ENCODE results near the gene ANKRD18B. TPM values are rescaled to one million over a fixed set of nuclear protein-coding genes. Genes with fewer than 3 reads are reported as not detected.
"Not testable (repeated sequence)": the region's sequence is repeated elsewhere in the genome, so short reads cannot be mapped to it uniquely, and the experiment has no call there.

ANKRD18B gene
- total RNA-seq, 1 experiment from 2014 or later: 9.1 TPM

- DNase-seq; H3K23ac ChIP-seq (ENCODE audit: insufficient read length, low read depth, low read length); H2AK5ac ChIP-seq (ENCODE audit: insufficient read length, low read length); H3K27ac Mint-ChIP-seq; H3K79me2 ChIP-seq (ENCODE audit: insufficient read depth, low read length); H3K4me2 ChIP-seq (ENCODE audit: insufficient read depth, insufficient read length, low read length); H2BK120ac ChIP-seq (ENCODE audit: low read depth, low read length, poor library complexity, severe bottlenecking); H4K5ac ChIP-seq (ENCODE audit: insufficient read length, low read depth, low read length); H3K27ac ChIP-seq (ENCODE audit: insufficient read length, low read depth, low read length); H4K91ac ChIP-seq (ENCODE audit: insufficient read length, low read depth, low read length); H3K4ac ChIP-seq (ENCODE audit: low read depth, low read length); H3K14ac ChIP-seq (ENCODE audit: insufficient read depth, low read length); H3K9me3 ChIP-seq (ENCODE audit: control insufficient read depth, low read depth, low read length); H2AFZ ChIP-seq (ENCODE audit: low read length); H3K9me3 Mint-ChIP-seq; H3K4me3 Mint-ChIP-seq; H3K36me3 Mint-ChIP-seq (ENCODE audit: insufficient read depth in 1 of 3, low read depth in 3 of 3); H3K27me3 ChIP-seq (ENCODE audit: insufficient read depth, low read length); H4K20me1 ChIP-seq (ENCODE audit: control insufficient read depth, insufficient read depth, insufficient read length); H2BK20ac ChIP-seq (ENCODE audit: low read depth, low read length, poor library complexity, severe bottlenecking); H3K18ac ChIP-seq (ENCODE audit: insufficient read length, low read depth, low read length); H3K9ac ChIP-seq (ENCODE audit: extremely low read depth, insufficient read length, low read length); H2BK15ac ChIP-seq (ENCODE audit: low read depth, low read length); H3T11ph ChIP-seq (ENCODE audit: low read length); H3K79me1 ChIP-seq (ENCODE audit: insufficient read depth, low read depth, low read length, poor library complexity, severe bottlenecking); H2BK12ac ChIP-seq (ENCODE audit: insufficient read length, low read depth, low read length); H2BK5ac ChIP-seq (ENCODE audit: insufficient read length, low read length); H4K8ac ChIP-seq (replicated peaks; ENCODE audit: insufficient read length, low read depth, low read length); H3K4me1 ChIP-seq (ENCODE audit: insufficient read depth, low read length); H3K56ac ChIP-seq (ENCODE audit: insufficient read length, low read depth, low read length): not testable (repeated sequence)
- Mint-ChIP-seq H3K27me3 (ENCODE audit: low read depth) (peaks cover 12% of the 10 kb centered on the region), H3K4me1 (peaks cover 9 to 10% of the 10 kb centered on the region in 2 experiments; a peak in 3 of 4 replicates)
- no CpG with 5 or more reads among the region's 6 CpGs for WGBS (ENCODE audit: extremely low coverage, insufficient read length, low lambda C conversion rate)
- H3K23me2 ChIP-seq (ENCODE audit: insufficient read length, low read depth, low read length, poor library complexity, severe bottlenecking): peaks cover 11% of the 10 kb centered on the region
Observed at GRCh38 chr9:33521861-33522260, 2.2 kb upstream of the ANKRD18B start.

Measured in H9 (cell line).